Measurements from ENCODE around the gene NHSL1. TPM values are rescaled to one million over a fixed set of nuclear protein-coding genes. Genes with fewer than 3 reads are reported as not detected.
A peak's percentile ranks its signal among the peaks of the same experiment; 100 is the strongest.

NHSL1 gene
- total RNA-seq, 1 donor from 2014 or later: 23.4 TPM

- Mint-ChIP-seq H3K4me1 (ENCODE audit: low read depth) (peaks cover 24% of the 10 kb centered on the region), H3K27ac (ENCODE audit: unreplicated experiment) (peak overlapping the region; percentile 3), H3K27me3 (ENCODE audit: low read depth) (no peaks in the 10 kb centered on the region), H3K36me3 (ENCODE audit: low read depth) (peaks cover 2% of the 10 kb centered on the region), H3K9me3 (ENCODE audit: low read depth) (no peaks in the 10 kb centered on the region), H3K4me3 (ENCODE audit: unreplicated experiment) (peak overlapping the region; percentile 37)
- TF ChIP-seq, protein P1, sequence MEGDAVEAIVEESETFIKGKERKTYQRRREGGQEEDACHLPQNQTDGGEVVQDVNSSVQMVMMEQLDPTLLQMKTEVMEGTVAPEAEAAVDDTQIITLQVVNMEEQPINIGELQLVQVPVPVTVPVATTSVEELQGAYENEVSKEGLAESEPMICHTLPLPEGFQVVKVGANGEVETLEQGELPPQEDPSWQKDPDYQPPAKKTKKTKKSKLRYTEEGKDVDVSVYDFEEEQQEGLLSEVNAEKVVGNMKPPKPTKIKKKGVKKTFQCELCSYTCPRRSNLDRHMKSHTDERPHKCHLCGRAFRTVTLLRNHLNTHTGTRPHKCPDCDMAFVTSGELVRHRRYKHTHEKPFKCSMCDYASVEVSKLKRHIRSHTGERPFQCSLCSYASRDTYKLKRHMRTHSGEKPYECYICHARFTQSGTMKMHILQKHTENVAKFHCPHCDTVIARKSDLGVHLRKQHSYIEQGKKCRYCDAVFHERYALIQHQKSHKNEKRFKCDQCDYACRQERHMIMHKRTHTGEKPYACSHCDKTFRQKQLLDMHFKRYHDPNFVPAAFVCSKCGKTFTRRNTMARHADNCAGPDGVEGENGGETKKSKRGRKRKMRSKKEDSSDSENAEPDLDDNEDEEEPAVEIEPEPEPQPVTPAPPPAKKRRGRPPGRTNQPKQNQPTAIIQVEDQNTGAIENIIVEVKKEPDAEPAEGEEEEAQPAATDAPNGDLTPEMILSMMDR (IDR thresholded peaks at IDR 0.05): no peak
- no peak for DNase-seq (ENCODE audit: low spot score)
Measured at GRCh38 chr6:138485005-138485545, 14.2 kb downstream of the NHSL1 start.

DNA sequence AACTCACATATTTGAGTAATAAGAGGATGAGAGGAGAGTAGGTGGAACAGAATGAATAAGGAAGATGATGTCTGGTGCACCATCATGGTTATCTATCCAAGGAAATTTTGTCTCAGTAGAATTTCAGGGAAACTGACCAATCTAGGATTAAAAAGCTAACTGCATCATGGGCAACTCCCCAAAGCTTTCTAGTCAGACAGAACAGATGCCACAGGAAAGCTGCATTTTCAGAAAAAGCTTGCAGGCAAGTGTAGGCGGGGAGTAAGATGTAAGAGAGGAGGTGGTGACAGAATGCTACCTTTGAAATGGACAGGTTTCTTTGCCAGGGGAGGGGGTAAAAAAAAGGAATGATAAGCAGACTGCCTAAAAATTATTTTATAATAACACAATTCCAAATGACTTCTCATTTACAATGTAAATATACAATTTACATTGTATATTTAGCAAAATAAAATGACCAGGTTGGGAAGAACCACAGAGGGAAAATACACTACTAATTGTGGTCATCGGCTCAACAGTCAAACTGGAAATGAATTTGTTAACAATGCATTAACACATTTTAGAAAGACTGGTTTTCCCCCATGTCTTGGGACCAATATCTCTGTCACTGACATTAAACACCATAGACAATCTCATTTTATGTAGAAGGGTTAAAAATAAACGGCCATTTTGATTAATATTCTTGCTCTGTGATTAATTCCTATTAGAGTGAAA lies 15.1 kb downstream of the NHSL1 start:
- Mint-ChIP-seq H3K36me3 (ENCODE audit: low read depth) (peaks cover 2% of the 10 kb centered on the region), H3K4me3 (ENCODE audit: unreplicated experiment) (no peak overlapping the region), H3K27me3 (ENCODE audit: low read depth) (no peaks in the 10 kb centered on the region), H3K4me1 (ENCODE audit: low read depth) (peaks cover 24% of the 10 kb centered on the region), H3K9me3 (ENCODE audit: low read depth) (no peaks in the 10 kb centered on the region), H3K27ac (ENCODE audit: unreplicated experiment) (no peak overlapping the region)
- no peak for DNase-seq (ENCODE audit: low spot score)
- TF ChIP-seq, protein P1 (IDR thresholded peaks at IDR 0.05): no peak

GRCh38 chr6:138482816-138483215 lies 16.5 kb downstream of the NHSL1 start:
- Mint-ChIP-seq H3K4me3 (ENCODE audit: unreplicated experiment) (no peak overlapping the region), H3K9me3 (ENCODE audit: low read depth) (no peaks in the 10 kb centered on the region), H3K4me1 (ENCODE audit: low read depth) (peaks cover 24% of the 10 kb centered on the region), H3K27ac (ENCODE audit: unreplicated experiment) (no peak overlapping the region), H3K36me3 (ENCODE audit: low read depth) (peaks cover 2% of the 10 kb centered on the region), H3K27me3 (ENCODE audit: low read depth) (no peaks in the 10 kb centered on the region)
- TF ChIP-seq, protein P1 (IDR thresholded peaks at IDR 0.05): no peak
- no peak for DNase-seq (ENCODE audit: low spot score)

- DNase-seq (ENCODE audit: low spot score): no peak
- H3K27ac Mint-ChIP-seq (ENCODE audit: unreplicated experiment): no peak overlapping the region
- H3K36me3 Mint-ChIP-seq (ENCODE audit: low read depth): no peaks in the 10 kb centered on the region
- H3K9me3 Mint-ChIP-seq (ENCODE audit: low read depth): no peaks in the 10 kb centered on the region
- H3K4me1 Mint-ChIP-seq (ENCODE audit: low read depth): peaks cover 12% of the 10 kb centered on the region
- H3K27me3 Mint-ChIP-seq (ENCODE audit: low read depth): no peaks in the 10 kb centered on the region
- no peak overlapping the region for H3K4me3 Mint-ChIP-seq (ENCODE audit: unreplicated experiment)
- TF ChIP-seq, protein P1 (IDR thresholded peaks at IDR 0.05): no peak
Measured at GRCh38 chr6:138480279-138480949, 18.9 kb downstream of the NHSL1 start.

DNA sequence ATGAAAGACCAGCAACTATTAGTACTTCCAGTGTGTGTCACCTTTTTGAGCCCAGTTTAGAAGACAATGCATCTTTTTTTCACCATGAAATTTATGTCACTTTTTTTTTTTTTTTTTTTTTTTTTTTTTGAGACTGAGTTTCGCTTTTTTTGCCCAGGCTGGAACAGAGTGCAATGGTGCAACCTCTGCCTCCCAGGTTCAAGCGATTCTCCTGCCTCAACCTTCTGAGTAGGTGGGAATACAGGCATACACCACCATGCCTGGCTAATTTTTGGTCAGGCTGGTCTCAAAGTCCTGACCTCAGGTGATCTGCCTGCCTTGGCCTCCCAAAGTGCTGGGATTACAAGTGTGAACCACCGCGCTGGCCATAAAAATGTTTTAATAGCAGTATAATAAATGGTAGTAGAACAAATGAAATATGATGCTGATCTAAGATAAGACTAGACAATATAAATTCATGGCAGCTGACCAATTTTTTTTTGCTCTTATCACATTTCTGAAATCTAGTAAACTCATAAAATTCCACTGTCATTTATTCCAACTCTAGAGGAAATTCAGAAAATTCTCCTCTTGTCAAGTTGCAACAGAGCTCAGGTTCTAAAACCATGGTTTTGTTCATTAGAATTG lies 21.3 kb downstream of the NHSL1 start:
- no peak overlapping the region for H3K4me3 Mint-ChIP-seq (ENCODE audit: unreplicated experiment)
- H3K27ac Mint-ChIP-seq (ENCODE audit: unreplicated experiment): no peak overlapping the region
- no peaks in the 10 kb centered on the region for H3K9me3 Mint-ChIP-seq (ENCODE audit: low read depth)
- DNase-seq (ENCODE audit: low spot score): no peak
- H3K36me3 Mint-ChIP-seq (ENCODE audit: low read depth): no peaks in the 10 kb centered on the region
- TF ChIP-seq, protein P1 (IDR thresholded peaks at IDR 0.05): no peak
- no peaks in the 10 kb centered on the region for H3K4me1 Mint-ChIP-seq (ENCODE audit: low read depth)
- H3K27me3 Mint-ChIP-seq (ENCODE audit: low read depth): no peaks in the 10 kb centered on the region

All from chondrocyte (in vitro differentiated cells).